DMS53 treated with DMSO at 0.1 percent for 48 hours (cell line): Measurements from ENCODE around the gene GSTT2B.
A peak's percentile ranks its signal among the peaks of the same experiment; 100 is the strongest.
"Not testable (repeated sequence)": the region's sequence is repeated elsewhere in the genome, so short reads cannot be mapped to it uniquely, and the experiment has no call there.

Source experiments
- DNase-seq: peaks from one replicate; lab custom pipeline; 2025; ENCODE audit not compliant: unreplicated experiment; lab: John Stamatoyannopoulos, UW

GSTT2B gene

DNA sequence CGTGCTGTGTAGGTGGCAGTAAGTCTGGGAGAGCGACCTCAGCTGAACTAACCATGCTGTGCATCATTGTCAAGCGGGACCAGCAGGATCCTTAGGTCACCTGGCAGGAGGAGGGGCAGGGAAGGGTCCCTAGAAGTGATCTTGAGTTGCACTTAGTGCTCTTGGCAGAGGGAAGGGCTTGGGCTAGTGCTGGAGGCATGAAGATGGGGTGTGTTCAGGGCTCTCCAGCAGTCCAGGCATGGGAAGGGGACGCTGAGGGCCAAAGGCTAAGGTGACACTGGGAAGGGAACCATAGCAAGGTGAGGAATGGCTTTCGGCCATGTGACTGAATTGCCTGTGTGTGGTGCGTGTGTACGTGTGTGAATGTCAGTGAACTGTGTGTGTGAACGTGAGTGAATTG, 25.1 kb upstream of the GSTT2B start:
- not testable (repeated sequence) for DNase-seq

DNA sequence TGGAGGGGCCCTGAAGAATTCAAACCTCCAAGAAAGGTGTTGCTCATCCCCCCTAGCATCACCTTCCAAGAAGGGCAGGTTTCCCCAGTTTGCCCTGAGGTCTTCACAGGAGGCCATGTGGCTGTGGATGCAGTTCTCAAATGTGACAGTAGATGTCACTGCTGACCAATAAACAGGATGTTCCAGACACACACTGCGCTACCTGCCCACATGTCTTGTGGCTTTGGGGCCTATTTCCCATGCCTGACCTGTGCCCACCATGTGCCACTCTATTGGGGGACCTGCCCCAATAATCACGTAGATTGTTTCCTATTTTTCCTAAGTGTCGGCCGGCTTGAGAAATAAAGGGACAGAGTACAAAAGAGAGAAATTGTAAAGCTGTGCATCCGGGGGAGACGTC, 23.4 kb upstream of the GSTT2B start:
- no peak for DNase-seq

DNA sequence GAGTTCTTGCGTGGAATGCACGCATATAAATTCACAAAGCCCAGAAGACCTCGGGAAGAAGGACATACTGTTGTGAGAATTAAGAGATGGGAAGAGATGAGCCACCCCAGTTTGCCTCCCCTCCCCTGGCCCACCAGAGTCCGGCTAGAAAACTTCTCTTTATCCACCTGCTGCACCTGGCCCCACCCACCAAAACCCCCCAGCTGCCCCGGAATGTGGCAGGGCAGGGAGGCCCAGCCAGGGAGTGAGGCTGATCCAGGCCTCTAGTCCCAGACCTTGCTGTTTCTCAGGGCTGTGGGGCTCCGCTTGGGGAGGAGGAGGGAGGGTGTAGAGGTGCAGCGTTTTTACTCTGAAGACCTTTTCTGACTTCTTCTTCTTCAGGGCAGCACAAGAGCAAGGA, 19.6 kb upstream of the GSTT2B start:
- not testable (repeated sequence) for DNase-seq

DNA sequence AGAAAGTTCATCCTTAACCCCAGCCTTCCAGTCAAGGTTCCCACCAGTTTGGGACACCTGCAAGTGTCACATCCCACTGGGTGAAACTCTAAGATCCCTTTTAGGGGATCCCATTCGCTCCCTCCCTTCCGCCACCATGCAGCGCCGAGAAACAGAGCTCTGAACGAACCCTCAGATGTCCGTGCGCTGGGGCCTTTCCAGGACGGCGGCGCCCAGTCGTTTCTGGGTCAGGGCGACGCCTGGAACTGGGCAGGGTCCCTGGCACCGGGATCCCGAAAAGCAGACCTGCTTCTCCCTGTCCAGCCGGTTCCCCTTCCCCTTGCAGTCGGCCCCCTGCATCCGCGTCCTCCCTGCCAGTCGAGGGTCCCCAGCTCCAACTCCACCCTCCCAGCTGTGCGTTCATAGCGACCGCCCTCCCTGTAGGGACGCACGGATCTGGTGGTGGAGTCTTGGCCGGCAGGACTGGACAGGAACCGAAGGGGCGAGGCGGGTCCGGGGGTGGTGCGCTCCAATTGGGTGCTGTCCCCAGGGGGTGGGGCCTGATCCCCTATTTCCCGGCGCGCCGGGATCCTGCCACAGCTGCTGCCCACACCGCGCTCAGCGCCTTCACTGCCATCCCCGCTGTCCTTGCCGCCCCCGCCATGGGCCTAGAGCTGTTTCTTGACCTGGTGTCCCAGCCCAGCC, 18.7 kb upstream of the GSTT2B start, which contains the start of gene GSTT2:
TSS of gene GSTT2 (plus strand) at position 578 of the 684 bp plus-strand sequence.
- not testable (repeated sequence) for DNase-seq

DNA sequence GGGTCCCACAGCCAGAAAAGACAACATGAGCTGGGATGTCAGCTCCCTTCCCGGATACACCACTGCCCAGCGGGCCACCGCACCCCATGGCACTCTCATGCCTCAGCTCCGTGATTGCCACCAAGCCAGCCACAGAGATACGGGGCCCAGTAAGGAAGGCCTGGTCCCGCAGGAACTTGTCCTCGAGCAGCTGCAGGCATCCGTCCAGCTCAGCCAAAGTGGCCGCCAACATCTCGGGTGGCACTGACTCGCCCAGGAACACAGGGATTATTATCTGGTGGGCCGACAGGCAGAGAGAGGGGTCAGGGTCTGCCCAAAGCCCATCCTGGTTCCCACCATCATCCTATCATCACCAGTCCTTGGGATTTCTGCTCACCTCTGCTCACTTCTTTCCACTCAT, 16.3 kb upstream of the GSTT2B start:
- DNase-seq: not testable (repeated sequence)

DNA sequence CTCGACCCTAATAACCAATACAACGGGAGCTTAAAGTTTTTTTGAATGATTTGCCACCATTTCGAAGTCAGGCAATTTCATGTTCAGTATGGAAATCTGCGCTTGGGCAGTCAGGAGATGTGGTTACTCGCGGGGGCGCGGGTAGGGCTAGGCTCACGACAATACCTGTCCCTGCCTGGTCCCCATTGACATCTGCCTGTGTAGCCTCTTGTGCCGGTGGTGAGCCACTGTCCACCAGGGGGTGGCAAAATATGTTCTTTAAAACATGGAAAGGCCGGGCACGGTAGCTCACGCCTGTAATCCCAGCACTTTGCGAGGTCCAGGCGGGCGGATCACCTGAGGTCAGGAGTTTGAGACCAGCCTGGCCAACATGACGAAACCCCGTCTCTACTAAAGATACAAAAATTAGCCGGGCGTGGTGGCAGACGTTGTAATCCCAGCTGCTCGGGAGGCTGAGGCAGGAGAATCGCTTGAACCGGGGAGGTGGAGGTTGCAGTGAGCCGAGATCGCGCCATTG, 13.9 kb upstream of the GSTT2B start:
- not testable (repeated sequence) for DNase-seq

DNA sequence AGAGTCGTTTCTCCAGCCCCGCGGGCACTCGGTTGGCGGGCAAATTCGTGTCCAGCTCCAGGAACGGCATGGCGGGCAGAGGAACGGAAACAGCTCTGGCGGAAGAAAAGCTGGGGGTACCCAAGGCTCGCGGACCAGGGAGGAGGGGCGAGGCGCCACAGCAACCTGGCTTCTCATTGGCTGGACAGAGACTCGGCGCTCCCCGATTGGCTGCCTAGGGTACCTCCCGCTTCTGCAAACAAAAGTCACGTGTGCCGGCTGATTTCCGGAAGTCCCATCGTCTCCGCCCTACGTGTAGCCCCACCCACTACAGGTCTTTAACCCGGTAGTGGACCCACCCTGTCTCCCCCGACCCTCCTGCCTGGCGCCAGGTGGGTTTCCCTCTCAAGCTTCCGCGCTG, 13.3 kb upstream of the GSTT2B start, which contains the start of gene DDT:
TSS of gene DDT (minus strand) at position 97 of the 400 bp plus-strand sequence. CDS start at position 70, 27 bp downstream.
- DNase-seq: not testable (repeated sequence)

DNA sequence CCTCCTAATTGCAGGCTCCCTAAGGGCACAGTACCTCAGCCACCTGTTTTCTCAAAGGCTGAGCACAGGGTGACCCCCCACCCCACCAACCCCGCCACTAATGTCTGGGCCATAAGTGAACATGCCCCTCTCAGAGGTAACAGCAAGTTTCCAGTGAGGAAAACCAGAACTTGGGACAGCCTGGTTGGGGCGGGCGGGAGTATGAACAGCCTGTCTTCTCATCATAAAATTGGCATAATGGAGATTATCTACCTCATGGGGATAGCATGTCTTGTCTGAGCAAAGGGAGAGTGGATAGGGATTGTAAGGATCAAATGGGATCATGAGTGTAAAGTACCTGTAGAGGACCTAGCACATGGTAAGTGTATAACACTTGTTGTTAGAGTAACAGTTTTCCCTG, 10.9 kb upstream of the GSTT2B start:
- DNase-seq: not testable (repeated sequence)

DNA sequence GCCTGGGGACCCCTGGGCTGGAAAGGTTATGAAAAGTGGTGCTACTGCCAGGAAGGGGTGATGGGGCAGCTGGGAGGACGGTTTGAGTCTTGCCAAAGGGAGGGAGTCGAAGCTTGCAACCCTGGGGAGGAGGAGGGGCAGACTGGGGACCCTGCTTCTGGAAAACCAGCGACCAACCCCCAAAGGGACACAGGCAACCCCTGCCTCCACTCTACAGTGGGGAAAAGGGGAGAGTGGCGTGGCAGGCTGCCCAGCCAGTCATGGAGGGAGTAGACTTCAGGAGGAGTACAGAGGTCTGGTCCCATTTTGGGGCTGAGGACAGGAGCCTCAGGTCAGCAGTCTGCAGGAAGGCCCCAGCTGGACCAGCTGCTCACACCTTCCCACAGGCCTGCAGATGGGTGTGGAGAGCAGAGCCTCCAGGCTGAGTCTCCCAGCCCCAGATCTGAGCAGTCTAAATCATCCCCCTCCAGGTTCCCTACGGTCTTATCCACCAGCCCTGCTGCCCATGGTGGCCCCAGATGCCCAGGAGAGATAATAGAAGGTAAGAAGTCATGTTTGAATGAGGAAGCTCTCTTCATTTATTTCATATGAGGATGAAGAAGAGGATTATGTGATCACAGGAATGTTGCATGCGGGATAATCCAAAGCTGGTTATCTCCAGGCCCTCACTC, 10.0 kb upstream of the GSTT2B start:
- no peak for DNase-seq

DNA sequence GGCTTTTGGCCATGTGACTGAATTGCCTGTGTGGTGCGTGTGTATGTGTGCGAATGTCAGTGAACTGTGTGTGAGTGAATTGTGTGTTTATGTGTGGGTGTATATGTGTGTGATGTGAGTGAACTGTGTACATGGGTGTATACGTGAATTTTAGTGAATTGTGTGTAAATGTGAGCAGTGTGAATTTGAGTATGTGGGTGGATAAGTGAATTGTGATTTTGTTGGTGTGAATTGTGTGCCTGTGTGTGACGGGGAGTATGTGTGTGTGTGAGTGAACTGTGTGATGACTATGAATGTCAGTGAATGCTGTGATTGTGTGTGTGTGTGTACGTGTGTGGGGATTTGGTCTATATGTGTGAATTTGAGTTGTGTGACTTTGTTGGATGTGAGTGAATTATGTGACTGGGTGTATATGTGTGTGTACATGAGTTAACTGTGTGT, 9.2 kb upstream of the GSTT2B start:
- DNase-seq: no peak

DNA sequence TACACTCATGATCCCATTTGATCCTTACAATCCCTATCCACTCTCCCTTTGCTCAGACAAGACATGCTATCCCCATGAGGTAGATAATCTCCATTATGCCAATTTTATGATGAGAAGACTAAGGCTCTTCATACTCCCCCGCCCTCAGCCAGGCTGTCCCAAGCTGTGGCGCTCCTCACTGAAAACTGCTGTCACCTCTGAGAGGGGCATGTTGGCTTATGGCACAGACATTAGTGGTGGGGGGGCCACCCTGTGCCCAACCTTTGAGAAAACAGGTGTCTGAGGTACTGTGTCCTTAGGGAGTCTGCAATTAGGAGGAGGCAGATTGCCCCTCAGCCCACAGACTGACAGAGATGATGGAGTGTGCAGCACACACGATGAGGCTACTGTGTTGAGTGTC, 8.1 kb upstream of the GSTT2B start:
- DNase-seq: no peak

DNA sequence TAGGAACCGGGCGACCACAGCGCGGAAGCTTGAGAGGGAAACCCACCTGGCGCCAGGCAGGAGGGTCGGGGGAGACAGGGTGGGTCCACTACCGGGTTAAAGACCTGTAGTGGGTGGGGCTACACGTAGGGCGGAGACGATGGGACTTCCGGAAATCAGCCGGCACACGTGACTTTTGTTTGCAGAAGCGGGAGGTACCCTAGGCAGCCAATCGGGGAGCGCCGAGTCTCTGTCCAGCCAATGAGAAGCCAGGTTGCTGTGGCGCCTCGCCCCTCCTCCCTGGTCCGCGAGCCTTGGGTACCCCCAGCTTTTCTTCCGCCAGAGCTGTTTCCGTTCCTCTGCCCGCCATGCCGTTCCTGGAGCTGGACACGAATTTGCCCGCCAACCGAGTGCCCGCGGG, 5.6 kb upstream of the GSTT2B start, which contains the start of gene DDTL:
TSS of gene DDTL (plus strand) at position 321 of the 400 bp plus-strand sequence. CDS start at position 348, 27 bp downstream.
- not testable (repeated sequence) for DNase-seq

DNA sequence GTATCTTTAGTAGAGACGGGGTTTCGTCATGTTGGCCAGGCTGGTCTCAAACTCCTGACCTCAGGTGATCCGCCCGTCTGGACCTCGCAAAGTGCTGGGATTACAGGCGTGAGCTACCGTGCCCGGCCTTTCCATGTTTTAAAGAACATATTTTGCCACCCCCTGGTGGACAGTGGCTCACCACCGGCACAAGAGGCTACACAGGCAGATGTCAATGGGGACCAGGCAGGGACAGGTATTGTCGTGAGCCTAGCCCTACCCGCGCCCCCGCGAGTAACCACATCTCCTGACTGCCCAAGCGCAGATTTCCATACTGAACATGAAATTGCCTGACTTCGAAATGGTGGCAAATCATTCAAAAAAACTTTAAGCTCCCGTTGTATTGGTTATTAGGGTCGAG, 5.1 kb upstream of the GSTT2B start:
- DNase-seq: not testable (repeated sequence)

DNA sequence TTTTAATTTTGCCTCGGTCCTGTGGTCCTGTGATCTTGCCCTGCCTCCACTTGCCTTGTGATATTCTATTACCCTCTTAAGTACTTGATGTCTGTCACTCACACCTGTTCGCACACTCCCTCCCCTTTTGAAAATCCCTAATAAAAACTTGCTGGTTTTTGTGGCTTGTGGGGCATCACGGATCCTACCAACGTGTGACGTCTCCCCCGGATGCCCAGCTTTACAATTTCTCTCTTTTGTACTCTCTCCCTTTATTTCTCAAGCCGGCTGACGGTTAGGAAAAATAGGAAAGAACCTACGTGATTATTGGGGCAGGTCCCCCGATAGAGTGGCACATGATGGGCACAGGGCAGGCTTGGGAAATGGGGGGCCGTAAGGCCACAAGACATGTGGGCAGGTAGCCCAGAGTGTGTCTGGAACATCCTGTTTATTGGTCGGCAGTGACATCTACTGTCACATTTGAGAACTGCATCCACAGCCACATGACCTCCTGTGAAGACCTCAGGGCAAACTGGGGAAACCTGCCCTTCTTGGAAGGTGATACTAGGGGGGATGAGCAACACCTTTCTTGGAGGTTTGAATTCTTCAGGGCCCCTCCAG, 4.6 kb downstream of the GSTT2B start:
- DNase-seq: peak; percentile 3

DNA sequence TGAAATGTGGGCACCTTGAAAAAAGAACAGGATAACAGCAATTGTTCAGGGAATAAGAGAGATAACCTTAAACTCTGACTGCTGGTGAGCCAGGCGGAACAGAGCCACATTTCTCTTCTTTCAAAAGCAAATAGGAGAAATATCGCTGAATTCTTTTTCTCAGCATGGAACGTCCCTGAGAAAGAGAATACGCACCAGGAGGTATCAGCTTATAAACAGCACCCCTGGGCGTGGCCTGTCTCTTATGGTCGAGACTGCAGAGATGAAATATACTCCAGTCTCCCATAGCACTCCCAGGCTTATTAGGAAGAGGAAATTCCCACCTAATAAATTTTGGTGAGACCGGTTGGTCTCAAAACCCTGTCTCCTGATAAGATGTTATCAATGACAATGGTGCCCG, 5.1 kb downstream of the GSTT2B start:
- DNase-seq: not testable (repeated sequence)

DNA sequence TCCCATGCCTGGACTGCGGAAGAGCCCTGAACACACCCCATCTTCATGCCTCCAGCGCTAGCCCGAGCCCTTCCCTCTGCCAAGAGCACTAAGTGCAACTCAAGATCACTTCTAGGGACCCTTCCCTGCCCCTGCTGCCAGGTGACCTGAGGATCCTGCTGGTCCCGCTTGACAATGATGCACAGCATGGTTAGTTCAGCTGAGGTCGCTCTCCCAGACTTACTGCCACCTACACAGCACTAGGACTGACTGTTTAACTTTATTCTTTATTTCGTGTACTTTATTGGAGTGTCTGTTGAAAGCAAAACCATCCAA, 6.0 kb downstream of the GSTT2B start:
- DNase-seq: not testable (repeated sequence)

DNA sequence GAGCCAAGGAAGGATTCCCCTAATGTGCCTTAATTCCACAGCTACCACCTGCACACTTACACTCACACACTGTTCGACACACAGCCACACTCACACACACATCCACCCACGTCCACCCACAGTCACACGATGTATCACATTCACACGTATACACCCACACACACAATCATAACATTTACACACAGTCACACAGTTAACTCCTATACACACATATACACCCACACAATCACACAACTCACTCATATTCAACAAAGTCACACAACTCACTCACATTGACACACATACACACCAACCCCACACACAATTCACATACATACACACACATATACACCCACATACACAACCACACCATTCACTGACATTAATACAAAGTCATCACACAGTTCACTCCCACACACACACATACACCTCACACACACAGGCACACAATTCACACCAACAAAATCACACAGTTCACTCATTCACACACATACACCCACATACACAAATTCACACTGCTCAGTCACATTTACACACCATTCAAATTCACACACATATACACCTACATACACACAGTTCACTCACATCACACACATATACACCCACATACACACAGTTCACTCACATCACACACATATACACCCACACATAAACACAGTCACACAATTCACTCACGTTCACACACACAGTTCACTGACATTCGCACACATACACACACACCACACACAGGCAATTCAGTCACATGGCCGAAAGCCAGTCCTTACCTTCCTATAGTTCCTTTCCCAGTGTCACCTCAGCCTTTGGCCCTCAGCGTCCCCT, 6.6 kb downstream of the GSTT2B start:
- DNase-seq: not testable (repeated sequence)

DNA sequence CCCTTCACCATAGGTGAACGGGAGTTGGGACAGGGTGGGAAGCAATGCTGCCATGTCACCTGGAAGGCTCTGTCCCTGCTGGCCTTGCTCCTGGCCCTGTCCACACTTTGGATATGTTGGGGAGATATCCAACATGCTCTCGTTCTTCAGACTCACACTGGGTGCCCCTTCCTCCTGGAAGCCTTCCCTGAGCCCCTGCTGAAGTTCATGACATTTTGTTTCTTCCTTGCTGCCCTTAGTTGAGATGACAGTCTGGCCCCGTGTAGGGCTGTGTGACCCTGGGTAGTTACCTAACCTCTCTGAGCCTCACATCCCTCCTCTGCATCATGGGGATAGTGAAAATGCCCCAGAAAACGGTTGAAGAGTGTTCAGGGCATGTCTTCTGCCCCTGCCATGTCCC, 7.5 kb downstream of the GSTT2B start:
- DNase-seq: not testable (repeated sequence)

DNA sequence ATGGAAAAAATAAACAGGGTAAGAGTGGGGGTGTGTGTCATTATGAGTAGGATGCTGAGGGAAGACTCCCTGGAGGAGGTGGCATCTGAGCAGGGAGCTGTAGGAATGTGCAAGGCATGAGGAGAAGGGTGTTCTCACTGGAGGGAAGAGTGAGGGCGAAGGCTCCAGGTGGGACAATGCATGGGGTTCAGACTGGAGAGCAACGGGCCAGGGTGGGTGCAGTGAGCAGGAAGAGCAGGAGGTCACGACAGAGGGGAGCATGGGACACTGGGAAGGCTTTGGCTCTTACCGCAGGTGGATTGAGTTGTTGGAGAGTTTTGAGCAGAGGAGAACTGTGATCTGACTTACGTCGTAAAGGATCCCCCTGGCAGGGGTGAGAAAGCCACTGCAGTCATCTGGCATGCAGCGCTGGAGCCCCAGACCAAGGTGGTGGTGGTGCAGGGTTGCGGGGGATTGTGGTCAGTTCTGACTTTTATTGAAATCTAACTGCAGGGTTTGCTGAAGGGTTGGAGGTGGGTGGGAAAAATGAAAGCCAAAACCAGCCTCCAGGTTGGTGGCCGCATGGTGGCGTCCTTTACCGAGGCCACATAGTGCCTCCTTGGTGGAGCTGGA, 8.1 kb downstream of the GSTT2B start:
- DNase-seq: not testable (repeated sequence)

DNA sequence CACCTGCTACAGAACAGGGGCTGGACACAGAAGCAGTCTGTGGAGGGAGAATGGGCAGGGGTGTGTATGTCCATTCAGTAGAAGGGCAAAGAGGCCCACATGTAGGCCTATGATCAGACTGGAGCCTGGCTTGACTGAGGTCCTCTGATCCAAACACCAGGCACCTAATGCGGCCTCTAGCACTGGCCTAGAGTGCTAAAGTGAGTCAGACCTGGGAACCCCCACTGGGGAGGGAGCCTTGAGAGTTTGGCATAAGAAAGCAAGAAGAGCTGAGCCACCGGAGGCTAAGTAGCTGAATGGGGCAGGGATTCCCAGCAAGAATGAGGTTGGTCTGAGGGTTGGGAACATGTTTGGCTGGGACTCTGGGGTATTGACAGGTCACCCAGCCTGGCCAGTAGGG, 9.6 kb downstream of the GSTT2B start:
- DNase-seq: not testable (repeated sequence)
